C4-2B (cell line): Measurements from ENCODE around the gene FAM156A.
"Not testable (repeated sequence)": the region's sequence is repeated elsewhere in the genome, so short reads cannot be mapped to it uniquely, and the experiment has no call there.

Experiments
- H3K27ac ChIP-seq: fragments of 450-650 bp; 2 replicates; pipeline ENCODE4 v1.5.1; 2017
- ZFX ChIP-seq: fragments of 450-650 bp; IDR thresholded peaks from 2 replicates; pipeline ENCODE4 v1.6.1; 2017
- TF ChIP-seq, protein P1 (sequence below): fragments of 450-650 bp; conservative IDR thresholded peaks from 2 replicates; pipeline ENCODE4 v1.5.1; 2017; ENCODE audit warnings: mild to moderate bottlenecking

Gene FAM156A

DNA sequence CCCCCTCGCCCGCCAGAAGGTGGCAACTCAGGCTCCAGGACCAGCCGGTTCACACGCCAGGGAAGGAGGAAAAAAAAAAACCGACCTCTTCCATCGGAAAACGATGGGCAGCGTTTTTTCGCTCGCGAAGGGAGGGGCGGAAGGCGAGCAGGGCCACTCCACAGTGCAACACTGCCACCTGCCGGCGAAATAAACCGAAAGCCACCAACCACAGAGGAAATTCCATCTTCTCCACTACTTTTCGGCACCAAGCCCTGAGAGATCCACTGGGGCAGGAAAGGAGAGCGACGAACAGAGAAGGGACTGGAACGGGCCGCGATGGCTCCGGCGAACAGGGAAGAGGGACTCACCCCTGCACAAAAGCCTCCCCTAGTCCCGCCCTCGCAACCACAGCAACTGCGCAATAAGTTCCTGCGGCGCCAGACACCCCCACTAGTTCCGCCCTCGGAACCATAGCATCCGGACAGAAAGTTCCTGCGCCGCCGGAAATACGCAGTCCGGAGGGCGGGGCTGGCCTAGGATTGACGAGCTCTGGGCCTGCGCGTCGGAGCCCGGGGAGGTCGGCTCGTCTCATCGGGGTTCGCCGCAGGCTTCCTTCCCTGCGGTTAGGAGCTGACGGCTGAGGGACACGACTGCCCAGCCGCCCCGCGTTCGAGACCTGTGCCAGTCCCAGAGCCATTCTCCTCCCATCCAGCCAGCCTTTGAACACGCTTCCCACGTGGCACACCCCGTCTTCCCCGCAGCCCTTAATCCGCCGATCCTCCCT, 23.4 kb downstream of the FAM156A start:
- TF ChIP-seq, protein P1, sequence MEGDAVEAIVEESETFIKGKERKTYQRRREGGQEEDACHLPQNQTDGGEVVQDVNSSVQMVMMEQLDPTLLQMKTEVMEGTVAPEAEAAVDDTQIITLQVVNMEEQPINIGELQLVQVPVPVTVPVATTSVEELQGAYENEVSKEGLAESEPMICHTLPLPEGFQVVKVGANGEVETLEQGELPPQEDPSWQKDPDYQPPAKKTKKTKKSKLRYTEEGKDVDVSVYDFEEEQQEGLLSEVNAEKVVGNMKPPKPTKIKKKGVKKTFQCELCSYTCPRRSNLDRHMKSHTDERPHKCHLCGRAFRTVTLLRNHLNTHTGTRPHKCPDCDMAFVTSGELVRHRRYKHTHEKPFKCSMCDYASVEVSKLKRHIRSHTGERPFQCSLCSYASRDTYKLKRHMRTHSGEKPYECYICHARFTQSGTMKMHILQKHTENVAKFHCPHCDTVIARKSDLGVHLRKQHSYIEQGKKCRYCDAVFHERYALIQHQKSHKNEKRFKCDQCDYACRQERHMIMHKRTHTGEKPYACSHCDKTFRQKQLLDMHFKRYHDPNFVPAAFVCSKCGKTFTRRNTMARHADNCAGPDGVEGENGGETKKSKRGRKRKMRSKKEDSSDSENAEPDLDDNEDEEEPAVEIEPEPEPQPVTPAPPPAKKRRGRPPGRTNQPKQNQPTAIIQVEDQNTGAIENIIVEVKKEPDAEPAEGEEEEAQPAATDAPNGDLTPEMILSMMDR, result peak; percentile 79
- no peak for TF ChIP-seq ZFX

DNA sequence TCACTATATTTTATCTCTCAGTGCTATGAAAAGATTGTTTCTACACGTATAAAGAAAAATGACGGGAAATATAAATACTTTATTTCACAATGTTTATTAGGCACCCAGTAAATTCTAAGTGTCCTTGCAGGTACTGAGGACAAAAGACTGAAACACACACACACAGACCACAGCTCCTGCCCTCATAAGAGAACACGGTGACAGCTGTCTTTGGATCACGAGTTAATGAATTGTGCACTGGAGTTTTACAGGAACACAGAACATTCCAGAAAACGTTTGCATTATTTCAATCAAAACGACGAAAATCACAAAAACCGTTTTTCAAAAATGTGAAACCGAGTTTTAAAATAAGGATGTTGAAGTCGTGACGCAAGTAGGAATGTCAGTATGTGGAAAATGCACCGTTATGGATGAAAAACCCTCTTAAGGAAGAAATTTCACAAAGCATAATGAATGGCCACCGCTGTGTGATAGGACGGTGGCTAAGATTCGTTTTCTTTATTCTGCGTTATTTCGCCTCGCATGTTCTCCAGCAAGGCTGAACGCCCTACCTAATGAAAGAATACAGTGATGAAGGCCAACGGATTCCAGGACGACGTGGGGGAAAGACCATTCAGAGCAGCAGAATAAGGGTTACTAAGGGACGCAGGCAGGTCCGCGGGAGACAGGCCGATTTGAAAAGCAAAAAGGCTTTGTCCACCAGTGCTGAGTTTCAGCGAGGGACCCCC, 24.2 kb downstream of the FAM156A start:
- peak overlapping the region; percentile 97 for H3K27ac ChIP-seq
- TF ChIP-seq, protein P1, result no peak
- no peak for TF ChIP-seq ZFX

More for the DNA sequence above, 23.4 kb downstream of the FAM156A start:
- peak overlapping the region; percentile 97 for H3K27ac ChIP-seq

DNA sequence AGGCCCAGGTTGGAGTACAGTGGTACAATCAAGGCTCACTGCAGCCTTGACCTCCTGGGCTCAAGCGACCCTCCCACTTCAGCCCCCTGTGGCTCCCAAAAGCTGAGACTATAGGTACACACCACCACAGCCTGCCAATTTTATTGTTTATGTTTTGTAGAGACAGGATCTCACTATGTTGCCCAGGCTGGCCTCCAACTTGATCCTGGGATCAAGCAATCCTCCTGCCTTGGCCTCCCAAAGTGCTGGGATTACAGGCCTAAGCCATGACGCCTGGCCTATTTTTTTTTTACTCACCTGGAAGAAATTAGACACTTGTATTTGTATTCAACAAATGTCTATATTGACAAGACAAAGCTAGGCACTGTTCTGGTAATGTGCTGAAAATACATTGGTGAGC, 25.1 kb downstream of the FAM156A start:
- TF ChIP-seq ZFX, result no peak
- TF ChIP-seq, protein P1, result no peak
- H3K27ac ChIP-seq, result no peak overlapping the region

DNA sequence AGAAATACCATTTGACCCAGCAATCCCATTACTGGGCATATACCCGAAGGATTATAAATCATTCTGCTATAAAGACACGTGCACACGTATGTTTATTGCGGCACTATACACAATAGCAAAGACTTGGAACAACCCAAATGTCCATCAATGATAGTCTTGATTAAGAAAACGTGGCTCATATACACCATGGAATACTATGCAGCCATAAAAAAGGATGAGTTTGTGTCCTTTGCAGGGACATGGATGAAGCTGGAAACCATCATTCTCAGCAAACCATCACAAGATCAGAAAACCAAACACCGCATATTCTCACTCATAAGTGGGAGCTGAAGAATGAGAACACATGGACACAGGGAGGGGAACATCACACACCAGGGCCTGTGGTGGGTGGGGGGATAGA, 28.1 kb downstream of the FAM156A start:
- not testable (repeated sequence) for H3K27ac ChIP-seq

DNA sequence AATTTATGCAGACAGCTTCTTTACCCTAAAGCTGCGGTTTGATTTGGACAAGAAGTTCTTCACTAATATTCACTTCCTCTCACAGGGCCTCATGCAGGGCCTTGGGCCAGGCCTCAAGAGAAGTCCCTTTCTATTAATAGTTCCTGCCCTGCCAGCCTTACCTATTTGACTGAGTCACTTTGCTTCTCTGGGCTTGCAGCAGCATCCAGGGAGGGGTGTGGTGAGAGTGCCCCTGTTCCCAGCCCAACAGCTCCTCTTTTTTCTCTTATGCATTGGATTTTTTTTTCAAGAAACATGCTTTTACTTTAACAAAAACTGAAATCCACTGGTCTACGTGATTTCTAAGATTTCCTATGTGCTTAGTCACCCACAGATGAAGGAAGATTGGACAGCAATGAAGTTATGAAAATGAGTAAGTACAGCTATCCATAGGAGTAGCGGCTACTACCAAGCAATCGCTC, 34.5 kb downstream of the FAM156A start:
- TF ChIP-seq, protein P1, result no peak
- TF ChIP-seq ZFX, result no peak
- no peak overlapping the region for H3K27ac ChIP-seq

DNA sequence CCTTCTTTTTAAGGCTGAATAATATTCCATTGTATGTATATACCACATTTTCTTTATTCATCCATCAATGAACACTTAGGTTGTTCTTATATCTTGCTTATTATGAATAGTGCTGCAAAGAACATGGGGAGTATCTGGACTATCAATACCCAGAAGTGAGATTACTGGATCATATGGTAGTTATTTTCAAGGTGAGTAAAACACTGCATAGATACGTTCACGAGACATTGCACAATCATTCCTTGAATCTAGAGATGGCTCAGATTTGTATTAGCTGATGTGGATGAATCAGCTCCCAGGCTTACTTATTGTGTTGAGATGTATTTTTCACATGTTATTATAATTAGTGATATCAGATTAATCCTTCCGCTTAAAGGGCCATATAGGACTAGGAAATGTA, 43.6 kb downstream of the FAM156A start:
- not testable (repeated sequence) for H3K27ac ChIP-seq

DNA sequence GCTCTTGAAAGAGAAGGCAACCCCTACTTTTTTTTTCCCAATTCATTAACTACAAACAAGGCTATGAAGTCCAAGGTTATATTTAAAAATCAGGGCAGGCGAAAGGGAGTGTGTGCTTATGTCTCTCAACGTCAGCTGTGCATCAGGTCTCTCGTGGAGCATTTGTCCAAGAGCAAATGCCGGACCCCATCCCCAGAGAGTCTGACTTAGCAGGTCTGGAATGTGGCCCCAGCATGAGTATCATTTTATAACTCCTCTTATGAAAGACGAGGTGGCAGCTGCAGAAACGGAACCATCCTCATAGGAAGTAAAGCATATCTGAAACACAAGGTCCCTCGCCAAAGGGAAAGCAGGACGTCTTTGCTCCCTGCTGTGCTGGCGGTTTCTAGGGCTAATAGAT, 44.6 kb downstream of the FAM156A start:
- H3K27ac ChIP-seq, result not testable (repeated sequence)

DNA sequence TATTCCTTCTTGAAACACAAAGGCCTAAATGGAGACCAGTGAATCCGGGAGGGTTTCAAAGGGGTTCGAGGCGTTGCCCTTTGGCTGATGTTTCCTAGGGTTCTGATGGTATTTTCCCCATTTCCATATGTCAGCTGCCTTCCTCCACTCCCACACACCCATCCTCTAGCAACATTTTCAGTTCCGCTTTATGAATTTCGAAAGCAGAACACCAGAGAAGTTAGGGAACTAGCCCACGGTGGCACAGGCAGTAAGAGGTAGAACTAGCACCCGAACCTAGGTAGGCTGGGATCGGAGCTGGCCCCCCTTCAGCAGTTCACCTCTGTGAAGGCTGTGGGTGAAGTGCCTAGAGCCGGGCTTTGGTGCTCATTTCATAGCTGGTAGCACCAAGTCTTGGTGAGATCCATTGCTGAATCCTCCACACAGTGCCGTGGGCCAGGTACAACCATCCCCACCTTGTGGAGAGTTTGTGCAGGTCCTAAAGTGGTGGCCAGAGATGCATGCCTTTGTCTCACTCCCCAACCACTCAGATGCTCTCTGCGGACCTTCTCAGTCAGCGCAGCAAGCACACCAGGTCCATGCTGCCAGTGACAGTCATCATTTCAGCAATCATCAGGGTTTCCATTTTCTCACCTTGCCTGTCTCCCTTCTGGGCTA, 48.9 kb downstream of the FAM156A start:
- H3K27ac ChIP-seq, result not testable (repeated sequence)

DNA sequence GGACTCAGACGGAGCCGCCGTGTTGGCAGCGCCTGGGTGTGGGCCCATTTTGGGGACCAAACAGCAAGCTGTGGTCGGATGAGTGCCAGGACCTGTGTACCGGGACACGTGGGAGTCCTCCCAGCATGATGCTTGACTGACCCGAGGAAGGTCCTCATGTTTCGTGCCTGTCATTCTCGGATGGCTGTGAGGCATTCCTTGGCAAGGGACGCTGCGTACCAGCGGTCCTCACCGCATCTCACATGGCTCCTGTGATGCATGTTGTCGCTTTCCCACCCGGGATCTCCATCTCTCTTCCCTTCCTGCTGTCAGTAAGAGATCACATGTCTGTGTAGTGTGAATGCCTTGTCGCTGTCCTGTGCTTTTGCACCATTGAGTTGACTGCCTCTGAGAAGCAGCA, 50.4 kb downstream of the FAM156A start:
- not testable (repeated sequence) for H3K27ac ChIP-seq

DNA sequence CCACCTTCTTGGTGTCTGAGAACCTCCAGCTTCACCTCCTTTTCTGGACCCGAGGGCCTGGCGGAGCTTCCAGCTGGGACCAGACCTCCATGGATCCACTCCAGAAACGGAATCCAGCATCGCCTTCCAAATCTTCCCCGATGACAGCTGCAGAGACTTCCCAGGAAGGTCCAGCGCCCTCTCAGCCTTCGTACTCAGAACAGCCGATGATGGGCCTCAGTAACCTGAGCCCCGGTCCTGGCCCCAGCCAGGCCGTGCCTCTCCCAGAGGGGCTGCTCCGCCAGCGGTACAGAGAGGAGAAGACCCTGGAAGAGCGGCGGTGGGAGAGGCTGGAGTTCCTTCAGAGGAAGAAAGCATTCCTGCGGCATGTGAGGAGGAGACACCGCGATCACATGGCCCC, 51.2 kb downstream of the FAM156A start:
- not testable (repeated sequence) for H3K27ac ChIP-seq

DNA sequence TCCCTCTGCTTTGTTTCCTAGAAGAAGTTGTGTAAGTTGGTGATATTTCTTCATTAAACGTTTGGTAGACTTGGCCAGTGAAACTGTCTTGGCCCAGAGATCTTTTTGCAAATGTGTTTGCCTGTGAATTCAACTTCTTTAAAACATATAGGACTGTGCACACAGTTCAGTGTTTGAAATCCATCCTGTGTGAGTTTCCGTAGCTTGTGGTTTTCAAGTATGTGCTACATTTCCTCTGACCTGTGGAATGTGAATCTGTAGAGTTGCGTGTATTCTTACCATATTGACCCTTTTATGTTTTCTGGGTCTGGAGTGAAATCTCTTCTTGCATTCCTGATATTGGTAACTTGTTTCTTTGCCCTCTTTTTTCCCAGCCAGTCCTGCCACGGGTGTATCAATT, 52.2 kb downstream of the FAM156A start:
- not testable (repeated sequence) for H3K27ac ChIP-seq

DNA sequence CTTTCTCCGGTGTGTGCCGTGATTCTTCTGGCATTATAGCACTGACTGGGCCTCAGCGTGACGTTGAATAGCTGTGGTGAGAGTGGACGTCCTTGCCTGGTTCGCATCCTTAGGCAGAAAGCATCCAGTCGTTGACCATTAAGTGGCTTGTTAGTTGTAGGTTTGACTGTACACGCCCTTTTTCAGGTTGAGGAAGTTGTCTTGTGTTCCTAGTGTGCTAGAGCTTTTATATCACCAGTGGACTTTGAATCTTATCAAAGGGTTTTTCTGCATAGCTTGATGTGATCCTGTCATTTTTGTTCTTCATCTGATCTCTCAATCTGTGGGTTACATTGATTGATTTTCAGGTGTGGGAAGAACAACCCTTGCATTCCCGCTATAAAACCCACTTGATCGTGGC, 52.8 kb downstream of the FAM156A start:
- H3K27ac ChIP-seq, result not testable (repeated sequence)
